ENCODE measurements around the gene SETBP1.
A peak's percentile ranks its signal among the peaks of the same experiment; 100 is the strongest.

SETBP1 gene

DNA sequence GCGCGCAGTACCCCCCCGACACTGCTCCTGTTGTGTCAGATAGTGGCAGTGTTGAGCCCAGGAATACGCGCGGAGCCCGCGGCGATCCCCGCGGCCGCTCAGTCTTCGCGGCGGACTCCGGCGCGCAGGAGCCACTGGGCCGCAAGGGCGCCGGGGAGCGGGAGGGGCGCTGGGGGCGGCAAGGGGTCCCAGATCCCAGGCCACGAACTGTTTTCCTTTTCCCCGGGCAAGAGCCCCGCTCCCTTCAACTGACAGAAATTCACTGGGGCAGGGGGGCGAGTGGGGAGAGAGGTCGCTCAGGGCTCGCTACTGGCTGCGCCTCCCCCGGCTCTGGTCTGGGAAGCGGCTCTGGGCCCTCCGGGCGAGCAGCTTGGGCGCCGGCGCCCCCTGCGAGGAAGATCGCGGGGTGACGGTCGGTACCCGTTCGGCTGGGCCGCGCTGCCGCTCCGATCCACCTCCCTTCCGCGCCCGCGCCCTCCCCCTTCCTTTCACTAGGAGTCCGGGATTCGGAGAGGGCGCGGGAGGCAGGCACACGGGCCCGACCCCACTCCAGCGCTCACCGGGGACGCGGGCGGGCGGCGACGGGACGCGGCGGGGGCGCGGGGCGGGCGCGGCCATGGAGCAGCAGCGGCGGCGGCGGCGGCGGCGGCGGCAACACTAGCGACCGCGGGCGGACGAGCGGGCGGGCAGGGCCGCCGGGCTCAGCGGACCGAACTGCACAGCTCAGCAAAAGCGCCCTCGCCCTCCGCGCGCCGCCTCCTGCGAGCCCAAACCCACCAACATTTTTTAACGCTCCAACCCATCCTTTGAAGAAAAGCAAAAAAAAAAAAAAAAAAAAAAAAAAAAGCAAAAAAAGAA, 1.4 kb upstream of the SETBP1 start:
- FAIRE-seq (peak; percentile 79), DNase-seq (ENCODE audit: insufficient read length, low spot score) (peak; percentile 87)

DNA sequence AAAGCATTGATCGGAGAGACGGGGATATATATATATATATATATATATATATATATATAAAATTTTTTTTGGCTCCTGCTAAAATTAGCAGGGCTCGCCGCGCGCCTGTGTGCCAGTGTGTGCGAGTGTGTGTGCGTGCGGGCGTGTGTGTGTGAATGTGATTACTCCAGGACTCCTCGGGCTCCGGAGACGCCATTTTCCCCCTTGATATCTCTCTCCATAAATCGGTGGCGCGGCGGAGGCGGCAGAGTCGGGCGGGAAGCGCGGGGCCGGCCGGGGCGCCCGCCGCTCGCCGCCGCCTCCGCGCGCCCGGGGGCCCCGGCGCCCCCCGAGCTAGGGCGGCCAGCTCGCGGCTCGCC, 795 bp upstream of the SETBP1 start:
- DNase-seq (ENCODE audit: insufficient read length, low spot score) = peak; percentile 54
- no peak for FAIRE-seq

DNA sequence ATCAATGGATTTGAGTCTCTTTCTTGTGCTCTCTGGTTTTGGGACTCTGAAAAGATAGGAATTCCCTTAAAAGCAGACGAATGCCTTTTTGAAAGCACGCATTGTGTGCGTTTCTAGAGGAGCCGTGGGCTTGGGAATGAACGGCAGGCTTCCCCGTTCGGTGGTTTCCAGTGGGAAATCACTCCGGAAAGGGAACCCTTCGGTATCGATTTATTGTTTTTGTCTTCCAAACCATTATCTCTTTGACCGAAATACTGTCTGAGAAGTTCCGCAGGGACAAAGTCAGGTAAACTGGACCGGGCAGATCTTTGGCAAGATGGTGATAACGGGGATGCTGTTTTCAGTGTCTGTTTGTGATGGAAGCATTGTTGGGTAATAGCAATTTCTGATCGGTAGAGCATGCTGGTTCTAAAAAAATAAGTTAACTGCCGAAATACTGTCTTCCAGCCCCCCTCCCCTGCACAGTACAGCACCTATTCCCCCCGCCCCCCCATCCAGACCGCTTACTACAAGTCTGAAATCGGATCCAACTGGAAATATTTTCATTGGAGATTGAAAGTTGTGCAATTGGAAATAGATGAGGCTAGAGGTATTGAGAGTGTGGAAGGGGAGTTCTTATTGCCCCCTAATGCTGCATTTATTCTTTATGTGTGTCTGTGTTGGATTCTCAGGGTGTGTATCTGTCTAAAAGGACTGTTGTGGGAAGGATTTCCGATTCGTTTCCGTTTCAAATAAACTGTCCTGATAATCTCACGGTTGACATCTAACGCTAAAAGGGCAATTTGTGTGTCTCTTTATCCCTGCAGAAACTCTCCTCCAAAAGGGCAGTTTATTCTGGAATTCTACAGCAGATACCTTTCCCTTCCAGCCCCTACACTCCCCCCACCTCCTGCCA, 635 bp downstream of the SETBP1 start:
- peak; percentile 90 for FAIRE-seq
- peak; percentile 10 for DNase-seq (ENCODE audit: insufficient read length, low spot score)

DNA sequence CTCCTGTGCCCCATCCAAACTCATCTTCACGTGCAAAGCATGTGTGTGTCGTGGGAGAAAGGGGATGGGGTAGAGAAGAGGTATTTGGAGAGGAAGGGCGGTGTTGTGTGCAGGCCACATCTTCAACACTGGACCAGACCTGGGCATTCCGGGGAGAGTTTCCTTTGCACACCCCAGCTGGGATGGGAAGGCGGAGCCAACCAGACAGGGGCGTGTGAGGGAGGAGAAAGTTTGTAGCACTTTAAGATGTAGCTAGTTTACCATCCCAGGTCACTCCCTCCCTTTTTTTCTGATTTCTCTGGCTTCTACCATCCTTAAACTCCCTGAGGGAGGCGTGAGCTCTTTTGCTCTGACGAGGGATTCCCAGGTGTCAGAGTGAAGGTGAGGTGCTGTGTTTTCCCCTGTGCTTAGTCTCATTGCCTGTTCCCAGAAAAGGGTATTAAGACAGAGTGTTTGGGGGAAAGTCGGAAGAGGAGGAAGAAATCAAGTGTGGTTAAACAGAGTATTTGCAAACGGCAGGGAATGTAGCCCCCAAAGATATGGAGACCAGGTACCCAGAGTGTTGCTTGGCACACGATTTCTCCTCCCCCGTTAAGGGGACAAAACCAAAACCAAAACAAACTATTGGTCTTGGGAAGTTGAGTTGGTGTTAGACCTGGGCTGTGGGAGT, 1.6 kb downstream of the SETBP1 start:
- DNase-seq (ENCODE audit: insufficient read length, low spot score) = peak; percentile 19
- no peak for FAIRE-seq

DNA sequence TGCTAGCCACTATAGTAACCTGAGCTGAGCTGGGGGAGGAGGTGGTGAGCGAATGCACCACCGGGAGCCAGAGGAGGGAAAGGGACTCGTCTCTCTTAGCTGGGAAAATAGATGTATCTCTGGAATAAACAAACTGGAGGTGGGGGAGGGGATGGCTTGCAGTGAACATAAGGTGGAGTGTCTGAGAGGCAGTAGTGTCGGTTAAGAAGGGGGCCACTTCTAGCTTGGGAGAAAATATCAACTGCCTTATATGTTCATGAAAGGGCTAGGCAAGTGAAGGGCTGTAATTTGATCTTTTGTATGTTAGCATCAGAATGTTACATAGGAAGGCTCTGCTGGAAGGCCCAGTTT, 2.2 kb downstream of the SETBP1 start:
- DNase-seq (ENCODE audit: insufficient read length, low spot score) = no peak
- no peak for FAIRE-seq

DNA sequence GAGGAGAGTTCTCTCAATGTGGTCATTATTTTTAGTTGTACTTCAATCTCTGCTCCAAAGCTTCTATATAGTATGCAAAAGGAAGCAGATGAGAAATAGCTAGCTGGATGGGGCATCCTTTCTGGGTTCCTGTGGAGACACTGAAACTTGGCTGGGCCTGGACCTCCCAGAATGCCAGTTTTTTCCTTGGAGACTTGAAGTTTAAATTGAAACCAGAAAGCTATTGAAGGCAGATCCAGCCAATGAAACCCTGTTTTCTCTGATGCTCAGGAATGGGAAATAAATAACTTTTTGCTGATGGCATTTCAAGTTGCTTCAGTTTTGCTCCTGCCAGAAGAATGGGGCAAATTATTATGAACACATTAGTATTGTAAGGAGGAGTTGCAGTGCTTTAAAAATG, 2.9 kb downstream of the SETBP1 start:
- DNase-seq (ENCODE audit: insufficient read length, low spot score) (no peak), FAIRE-seq (no peak)

DNA sequence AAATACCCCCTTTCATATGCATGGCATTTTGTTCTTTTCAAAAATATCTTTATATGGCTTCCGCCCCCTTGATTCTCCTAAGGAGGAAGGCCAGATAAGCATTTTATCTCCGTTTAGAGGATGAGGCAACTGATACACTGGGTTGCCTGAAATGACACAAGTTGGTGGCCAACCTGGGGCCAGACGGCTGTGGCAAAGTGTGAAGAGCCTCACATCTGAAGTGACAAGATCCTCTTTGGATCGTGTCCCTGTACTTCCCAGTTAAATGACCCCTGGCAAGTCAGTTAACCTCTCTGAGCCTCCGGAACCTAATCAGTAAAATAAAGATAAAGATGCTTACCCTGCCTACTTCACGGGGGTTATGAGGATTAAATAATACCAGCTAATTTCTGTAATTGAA, 4.6 kb downstream of the SETBP1 start:
- FAIRE-seq (no peak), DNase-seq (ENCODE audit: insufficient read length, low spot score) (no peak)

DNA sequence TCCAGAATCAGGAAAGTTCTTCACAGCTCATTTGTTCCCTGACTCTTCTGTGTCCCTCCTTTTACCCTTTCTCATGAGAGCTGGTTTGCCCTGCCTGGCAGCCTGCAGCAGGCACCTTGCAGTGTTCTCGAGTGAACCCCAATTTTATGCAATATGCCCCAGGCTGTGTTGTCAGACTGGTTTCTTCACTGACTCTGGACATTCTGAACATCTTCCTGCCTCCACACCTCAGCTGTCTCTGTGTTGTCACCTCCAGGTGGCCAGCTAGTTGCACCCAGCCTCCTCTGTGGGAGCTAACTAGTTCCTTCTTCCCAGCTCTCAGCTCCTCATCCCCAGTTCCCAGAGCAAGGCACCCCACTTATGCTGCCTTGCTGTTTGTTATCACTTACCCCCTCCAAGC, 5.5 kb downstream of the SETBP1 start:
- no peak for DNase-seq (ENCODE audit: insufficient read length, low spot score)
- FAIRE-seq = no peak

DNA sequence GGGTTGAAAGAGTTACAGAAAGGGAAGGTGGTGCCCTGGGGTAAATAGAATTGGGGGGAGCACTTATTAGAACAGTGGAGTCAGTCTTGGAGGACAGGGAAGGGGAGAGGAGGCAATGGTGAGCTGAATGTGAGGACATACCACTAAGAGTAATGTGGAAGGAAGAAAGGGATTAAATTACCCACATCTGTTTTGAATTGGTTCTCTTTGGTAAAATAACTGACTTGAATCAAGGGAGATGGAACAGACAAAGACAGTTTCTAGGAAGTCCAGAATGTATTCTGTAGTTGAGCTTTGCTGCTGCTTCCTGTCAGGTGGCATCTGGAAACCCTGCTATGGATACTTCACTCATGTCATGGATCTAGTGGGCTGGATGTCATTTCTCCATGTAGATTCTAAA, 6.7 kb downstream of the SETBP1 start:
- DNase-seq (ENCODE audit: insufficient read length, low spot score) (no peak), FAIRE-seq (no peak)

DNA sequence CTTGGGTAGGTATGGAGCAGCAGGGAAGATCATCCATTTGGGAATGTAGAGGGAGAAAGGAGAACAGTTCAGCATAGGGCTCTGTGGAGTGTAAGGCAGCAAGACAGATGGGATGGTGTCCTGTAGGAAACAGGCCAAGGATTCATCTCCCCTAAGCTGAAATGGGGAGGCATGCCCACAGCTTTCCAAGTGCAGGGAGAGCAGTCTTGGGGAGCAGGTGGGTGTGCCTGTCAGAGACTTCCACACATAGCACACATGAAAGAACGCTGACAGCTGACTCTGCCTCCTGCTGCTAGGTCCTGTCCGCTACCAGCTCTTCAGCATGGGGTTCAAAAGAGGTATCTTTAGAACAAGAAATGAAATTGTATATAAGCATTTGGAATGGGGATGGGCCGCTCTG, 9.0 kb downstream of the SETBP1 start:
- FAIRE-seq (no peak), DNase-seq (ENCODE audit: insufficient read length, low spot score) (no peak)

DNA sequence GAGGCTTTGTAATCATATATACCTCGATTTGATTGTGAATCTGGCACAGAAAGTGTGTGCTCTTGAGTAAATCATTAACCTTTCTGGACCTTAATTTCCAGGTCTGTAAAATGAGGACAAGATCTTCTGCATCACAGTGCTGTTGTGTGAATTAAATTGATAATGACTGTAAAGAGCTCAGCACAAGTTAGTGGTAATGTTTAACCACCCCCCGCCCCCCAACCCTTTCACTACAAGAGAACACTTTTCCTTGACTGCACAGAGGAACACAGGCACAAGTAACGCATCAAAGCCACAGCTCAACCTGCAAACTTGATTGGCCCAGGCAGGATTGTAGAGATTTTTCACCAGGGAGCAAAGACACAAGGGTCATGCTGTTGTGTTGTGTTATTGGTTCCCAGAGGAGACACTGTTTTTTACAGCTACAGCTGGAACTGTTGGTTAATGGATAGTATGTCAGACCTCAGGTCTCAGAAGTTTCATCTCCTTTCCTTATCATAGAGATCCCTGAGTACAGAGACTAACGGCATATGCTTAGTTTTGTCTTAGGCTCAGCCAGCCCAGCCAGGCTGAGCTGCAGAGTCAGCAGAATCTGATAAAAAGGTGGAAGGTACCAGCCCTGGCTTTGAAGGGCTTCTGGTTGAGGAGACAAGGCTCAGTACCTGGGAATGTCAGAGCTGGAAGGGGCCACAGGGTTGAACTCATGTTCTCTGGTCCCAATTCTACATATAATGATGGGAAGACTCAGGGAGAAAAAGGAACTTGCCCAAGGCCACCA, 10.6 kb downstream of the SETBP1 start:
- FAIRE-seq (no peak), DNase-seq (ENCODE audit: insufficient read length, low spot score) (no peak)

DNA sequence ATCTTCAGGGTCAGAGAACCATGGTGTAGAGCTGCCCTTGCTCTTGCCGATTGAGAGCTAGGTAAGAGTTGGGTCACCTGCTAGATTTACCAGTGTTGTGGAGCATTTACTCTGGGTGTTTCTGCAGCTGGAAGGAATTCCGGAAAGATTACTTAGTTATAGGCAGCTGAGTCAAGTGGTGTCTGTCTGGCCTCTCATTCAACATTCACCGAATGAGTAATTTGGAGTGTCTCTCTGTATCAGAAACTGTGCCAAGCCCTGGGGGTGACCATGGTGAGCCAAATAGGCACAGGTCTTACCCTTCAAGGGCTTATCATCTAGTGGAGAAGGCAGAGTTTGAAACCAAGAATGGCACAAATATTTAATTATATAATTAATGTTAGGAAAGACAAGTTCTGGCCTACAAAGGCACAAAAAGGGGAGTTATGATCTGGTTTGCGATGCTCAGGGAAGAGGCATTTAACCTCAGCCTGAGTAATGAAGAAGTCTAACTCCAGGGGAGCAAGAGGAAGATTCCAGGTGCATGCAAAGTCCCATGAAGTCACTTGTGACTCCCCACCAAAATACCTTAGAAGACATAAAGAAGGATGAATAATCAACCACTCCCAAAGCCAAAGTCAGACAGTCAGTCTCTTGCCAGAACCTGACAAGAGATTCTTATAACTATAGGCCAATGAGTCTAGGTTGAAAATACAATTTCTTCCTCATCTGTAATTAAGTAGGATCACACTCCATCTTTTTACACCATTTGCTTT, 12.5 kb downstream of the SETBP1 start:
- FAIRE-seq = no peak
- DNase-seq (ENCODE audit: insufficient read length, low spot score) = no peak

DNA sequence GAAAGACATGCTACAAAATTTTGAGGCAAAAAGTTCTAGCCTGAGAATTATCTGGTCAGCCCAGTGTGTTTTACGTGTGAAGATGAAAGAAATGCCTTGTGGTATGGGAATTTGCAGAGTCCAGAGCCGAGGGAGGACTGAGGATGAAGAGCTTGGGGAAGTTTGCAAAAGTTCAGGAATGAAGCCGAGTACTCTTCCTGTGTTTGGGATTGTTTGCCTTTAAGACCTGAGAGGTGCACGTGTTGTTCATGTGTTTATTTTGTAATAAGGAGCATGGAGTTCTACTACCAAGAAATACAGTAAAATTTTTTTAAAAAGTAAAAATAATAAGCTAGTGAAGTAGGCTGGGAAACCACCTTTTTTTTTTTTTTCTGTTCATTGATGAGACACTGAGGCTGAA, 14.8 kb downstream of the SETBP1 start:
- DNase-seq (ENCODE audit: insufficient read length, low spot score) = no peak
- FAIRE-seq = no peak

DNA sequence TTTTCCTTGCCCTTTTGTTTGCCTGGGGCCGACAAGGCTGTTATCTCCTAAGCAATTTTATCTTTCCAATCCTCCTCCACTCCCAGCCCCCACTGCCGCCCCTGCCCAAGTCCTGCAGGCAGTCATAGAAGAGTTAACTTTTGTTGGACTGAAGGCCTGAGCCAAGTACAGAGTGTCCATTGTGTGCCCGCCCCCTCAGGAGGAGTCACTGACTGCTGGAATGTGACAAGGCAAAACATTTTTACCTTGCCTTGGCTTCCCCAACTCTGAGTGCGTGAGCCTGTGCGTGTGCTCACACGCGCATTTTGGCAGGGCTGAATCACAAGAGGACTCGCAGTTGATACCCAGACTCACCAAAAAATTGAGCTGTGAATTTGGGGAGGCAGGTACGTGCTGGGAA, 16.2 kb downstream of the SETBP1 start:
- FAIRE-seq (no peak), DNase-seq (ENCODE audit: insufficient read length, low spot score) (no peak)

DNA sequence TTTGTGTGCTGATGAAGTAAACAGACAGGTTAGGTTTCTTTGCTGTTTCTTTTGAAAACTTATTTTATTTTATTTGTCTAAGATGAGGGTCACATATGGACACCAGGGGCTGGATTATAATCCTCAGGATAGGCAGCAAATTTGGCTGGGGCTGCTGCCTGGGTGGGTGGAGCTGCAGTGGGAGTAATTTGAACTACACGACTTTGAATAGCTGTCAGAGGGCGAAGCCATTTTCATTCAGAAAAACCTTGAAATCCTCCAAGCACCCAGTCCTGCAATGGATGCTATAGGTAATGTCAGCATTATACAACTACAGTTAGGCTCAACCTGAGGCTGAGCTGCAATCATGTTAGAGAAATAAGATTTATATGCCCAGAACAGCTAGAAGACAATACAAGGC, 16.6 kb downstream of the SETBP1 start:
- no peak for FAIRE-seq
- no peak for DNase-seq (ENCODE audit: insufficient read length, low spot score)

DNA sequence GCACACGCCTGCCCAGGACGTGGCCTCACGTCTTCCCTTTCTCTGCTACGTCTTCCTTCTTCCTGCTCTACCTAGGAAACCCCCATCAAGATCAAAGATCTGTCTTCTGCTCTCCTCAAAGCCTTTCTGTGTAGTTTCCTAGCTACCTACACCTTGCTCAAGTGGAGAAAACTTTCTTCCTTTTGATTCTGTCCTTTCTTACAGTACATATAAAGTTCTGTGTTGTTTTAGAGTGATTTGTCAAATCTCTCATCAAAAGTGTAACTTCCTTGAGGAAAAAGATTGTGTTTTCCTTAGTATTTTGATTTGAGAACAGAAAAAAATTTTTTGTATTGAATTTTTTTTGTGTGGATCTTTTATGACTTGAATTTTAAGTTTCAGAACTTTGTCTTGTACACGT, 17.8 kb downstream of the SETBP1 start:
- FAIRE-seq (no peak), DNase-seq (ENCODE audit: insufficient read length, low spot score) (no peak)

DNA sequence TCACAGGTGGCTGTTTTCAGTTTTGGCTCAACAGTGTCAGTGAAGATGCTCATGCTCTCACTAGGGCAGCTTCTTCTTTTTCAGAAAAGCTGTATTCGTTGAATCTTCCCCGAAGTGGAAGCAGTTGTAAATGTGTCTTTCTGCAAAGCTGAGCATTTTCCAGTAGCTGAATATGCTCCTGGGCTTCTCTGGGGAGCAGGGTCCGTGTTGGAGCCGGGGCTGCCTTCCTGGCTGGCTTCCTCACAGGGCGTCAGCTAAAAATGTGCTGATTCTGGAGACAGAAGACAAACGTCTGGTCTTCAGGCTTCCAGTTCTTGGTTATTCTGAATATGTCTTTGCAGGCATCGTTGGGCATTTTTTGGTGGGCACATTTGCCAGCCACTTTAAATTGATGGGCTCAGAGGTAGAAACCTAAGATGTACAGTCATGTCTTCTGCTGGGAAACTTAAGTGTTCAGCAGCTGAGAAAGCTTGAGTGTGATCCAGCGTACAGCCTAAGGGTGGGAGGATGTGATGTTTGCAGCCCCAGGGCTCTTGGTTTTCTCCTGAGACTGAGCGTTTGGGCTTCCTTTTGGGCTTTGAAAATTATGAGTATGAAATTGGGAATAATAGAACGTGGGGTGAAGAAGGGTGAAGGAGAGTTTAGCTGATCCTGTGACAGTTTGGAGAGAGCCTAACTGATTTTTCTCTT, 19.0 kb downstream of the SETBP1 start:
- FAIRE-seq = no peak
- no peak for DNase-seq (ENCODE audit: insufficient read length, low spot score)

DNA sequence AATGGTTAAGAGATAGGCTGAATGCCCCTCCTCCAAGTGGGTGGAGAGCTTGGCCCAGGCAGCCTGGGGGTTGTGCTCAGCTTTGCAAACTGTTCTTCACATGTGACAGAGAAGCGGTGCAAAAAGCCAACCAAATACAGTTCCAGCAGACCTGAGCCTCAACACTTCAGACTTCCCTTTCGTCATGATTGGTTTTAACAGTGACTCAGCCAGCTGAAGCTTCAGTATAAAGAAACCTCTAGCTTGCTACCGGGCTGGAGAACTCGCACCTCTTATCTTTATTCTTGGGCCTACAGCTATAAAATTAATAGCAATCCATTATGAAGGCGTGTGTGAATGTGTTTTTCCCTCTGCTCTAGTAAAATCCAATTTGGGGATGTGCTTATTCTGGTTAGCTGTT, 20.0 kb downstream of the SETBP1 start:
- DNase-seq (ENCODE audit: insufficient read length, low spot score) = no peak
- FAIRE-seq = no peak

DNA sequence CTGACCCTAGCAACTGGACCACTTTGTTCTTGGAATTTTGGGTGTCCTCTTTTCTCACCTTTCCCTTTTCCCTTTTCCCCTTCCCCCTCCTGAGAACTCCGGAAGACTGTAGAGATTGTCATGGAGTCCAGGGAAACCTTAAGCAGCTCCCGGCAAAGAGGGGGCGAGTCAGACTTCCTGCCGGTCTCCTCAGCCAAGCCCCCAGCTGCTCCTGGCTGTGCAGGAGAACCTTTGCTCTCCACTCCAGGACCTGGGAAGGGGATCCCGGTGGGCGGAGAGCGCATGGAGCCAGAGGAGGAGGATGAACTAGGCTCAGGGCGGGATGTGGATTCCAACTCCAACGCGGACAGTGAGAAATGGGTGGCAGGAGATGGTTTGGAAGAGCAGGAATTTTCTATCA, 20.5 kb downstream of the SETBP1 start:
- DNase-seq (ENCODE audit: insufficient read length, low spot score) (no peak), FAIRE-seq (no peak)

DNA sequence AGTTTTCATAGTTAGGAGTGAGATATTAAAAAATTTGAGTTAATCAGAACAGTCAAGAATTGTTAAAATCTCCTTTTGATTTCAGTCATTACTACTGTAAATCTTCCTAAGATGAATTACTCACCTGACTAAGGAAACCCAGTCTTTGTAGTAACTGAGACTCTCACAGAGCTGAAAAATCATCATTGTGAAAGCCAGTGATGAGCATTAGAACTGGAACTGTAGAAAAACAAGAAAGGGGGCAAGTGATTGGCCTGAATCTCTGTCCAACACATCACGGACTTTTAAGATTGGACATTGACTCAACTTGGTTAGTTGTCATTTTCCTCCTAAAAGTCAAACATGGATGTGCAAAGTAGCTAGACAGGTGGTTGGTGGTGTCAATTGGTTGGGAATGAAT, 21.9 kb downstream of the SETBP1 start:
- no peak for FAIRE-seq

More for the DNA sequence above, 21.9 kb downstream of the SETBP1 start:
- DNase-seq (ENCODE audit: insufficient read length, low spot score) = no peak

Data from GM19239 (cell line).